KMS-11 (cell line): ENCODE measurements around the gene CLEC1B.
"Not testable (repeated sequence)": the region's sequence is repeated elsewhere in the genome, so short reads cannot be mapped to it uniquely, and the experiment has no call there.

Experiments used
- H2AFZ ChIP-seq: fragments of 200-600 bp; sonication (generic); 2 replicates; pipeline ENCODE4 v1.6.1; 2016; ENCODE audit warnings: antibody characterized with exemption, mixed run types, low read depth
- H3K27ac ChIP-seq: fragments of 200-600 bp; sonication (generic); 2 replicates; pipeline ENCODE4 v1.6.1; 2016; ENCODE audit warnings: mild to moderate bottlenecking, mixed run types
- H3K27me3 ChIP-seq: fragments of 200-600 bp; sonication (generic); 2 replicates; pipeline ENCODE4 v1.6.1; 2017; ENCODE audit warnings: mild to moderate bottlenecking, low read depth, mixed run types, moderate library complexity; ENCODE audit not compliant: insufficient read depth
- H3K36me3 ChIP-seq: fragments of 200-600 bp; sonication (generic); 2 replicates; pipeline ENCODE4 v1.6.1; 2017; ENCODE audit warnings: mild to moderate bottlenecking, mixed run types; ENCODE audit not compliant: insufficient read depth
- H3K4me1 ChIP-seq: fragments of 200-600 bp; sonication (generic); 2 replicates; pipeline ENCODE4 v1.6.1; 2016; ENCODE audit warnings: mild to moderate bottlenecking, low read depth, mixed run types; ENCODE audit not compliant: poor library complexity, severe bottlenecking
- H3K4me2 ChIP-seq: fragments of 200-600 bp; sonication (generic); 2 replicates; pipeline ENCODE4 v1.7.0; 2016; ENCODE audit warnings: mild to moderate bottlenecking, mixed run types
- H3K4me3 ChIP-seq: fragments of 200-600 bp; sonication (generic); IDR thresholded peaks from 2 replicates; pipeline ENCODE4 v1.6.1; 2017; ENCODE audit warnings: low read depth, low read length, mixed read lengths; ENCODE audit not compliant: insufficient read depth
- H3K79me2 ChIP-seq: fragments of 200-600 bp; sonication (generic); 2 replicates; pipeline ENCODE4 v1.6.1; 2016; ENCODE audit warnings: low read depth, mixed run types; ENCODE audit not compliant: insufficient read depth
- H3K9ac ChIP-seq: fragments of 200-600 bp; sonication (generic); 2 replicates; pipeline ENCODE4 v1.6.1; 2016; ENCODE audit warnings: mild to moderate bottlenecking, mixed run types
- H4K20me1 ChIP-seq: fragments of 200-600 bp; sonication (generic); 2 replicates; pipeline ENCODE4 v1.6.1; 2016; ENCODE audit warnings: mild to moderate bottlenecking, mixed run types; ENCODE audit not compliant: insufficient read depth
- CTCF ChIP-seq: fragments of 200-600 bp; sonication (generic); conservative IDR thresholded peaks from 2 replicates; pipeline ENCODE4 v1.6.1; 2017; ENCODE audit warnings: low read depth, mild to moderate bottlenecking, antibody characterized with exemption, low read length, moderate library complexity, mixed read lengths

CLEC1B gene

GRCh38 chr12:9980126-9980525 is 18.8 kb downstream of the CLEC1B start:
- TF ChIP-seq CTCF, result no peak
- no peak overlapping the region for H3K4me2 ChIP-seq
- no peak overlapping the region for H3K9ac ChIP-seq

GRCh38 chr12:9977916-9978315 is 21.0 kb downstream of the CLEC1B start:
- H3K4me1 ChIP-seq, result no peaks in the 10 kb centered on the region
- H3K4me3 ChIP-seq, result no peak overlapping the region
- no peaks in the 10 kb centered on the region for H4K20me1 ChIP-seq
- no peak for TF ChIP-seq CTCF
- H3K9ac ChIP-seq, result no peak overlapping the region
- no peaks in the 10 kb centered on the region for H3K27me3 ChIP-seq
- H3K27ac ChIP-seq, result no peak overlapping the region
- no peak overlapping the region for H2AFZ ChIP-seq
- H3K36me3 ChIP-seq, result no peaks in the 10 kb centered on the region
- H3K4me2 ChIP-seq, result no peak overlapping the region
- no peaks in the 10 kb centered on the region for H3K79me2 ChIP-seq

More at GRCh38 chr12:9980126-9980525, 18.8 kb downstream of the CLEC1B start:
- H3K79me2 ChIP-seq, result no peaks in the 10 kb centered on the region
- H3K27me3 ChIP-seq, result no peaks in the 10 kb centered on the region
- no peak overlapping the region for H2AFZ ChIP-seq
- H3K4me3 ChIP-seq, result no peak overlapping the region
- H3K36me3 ChIP-seq, result no peaks in the 10 kb centered on the region
- H3K27ac ChIP-seq, result no peak overlapping the region
- no peaks in the 10 kb centered on the region for H4K20me1 ChIP-seq
- no peaks in the 10 kb centered on the region for H3K4me1 ChIP-seq

- H3K27me3 ChIP-seq, H2AFZ ChIP-seq, H3K4me2 ChIP-seq, H3K36me3 ChIP-seq, H4K20me1 ChIP-seq, H3K4me1 ChIP-seq, H3K27ac ChIP-seq, H3K79me2 ChIP-seq, H3K9ac ChIP-seq, H3K4me3 ChIP-seq: not testable (repeated sequence)
Observed at GRCh38 chr12:9976626-9977025, 22.3 kb downstream of the CLEC1B start.

GRCh38 chr12:9975614-9976013 is 23.3 kb downstream of the CLEC1B start:
- H3K4me1 ChIP-seq, result no peaks in the 10 kb centered on the region
- H3K27me3 ChIP-seq, result no peaks in the 10 kb centered on the region
- no peaks in the 10 kb centered on the region for H4K20me1 ChIP-seq
- H3K4me2 ChIP-seq, result no peak overlapping the region
- H2AFZ ChIP-seq, result no peak overlapping the region
- no peak overlapping the region for H3K4me3 ChIP-seq
- no peaks in the 10 kb centered on the region for H3K79me2 ChIP-seq
- TF ChIP-seq CTCF, result no peak
- no peaks in the 10 kb centered on the region for H3K36me3 ChIP-seq
- no peak overlapping the region for H3K27ac ChIP-seq
- no peak overlapping the region for H3K9ac ChIP-seq

- not testable (repeated sequence) for H3K27me3 ChIP-seq, H3K9ac ChIP-seq, H3K4me2 ChIP-seq, H3K79me2 ChIP-seq, H3K27ac ChIP-seq, H3K4me3 ChIP-seq, H3K4me1 ChIP-seq, H4K20me1 ChIP-seq, H2AFZ ChIP-seq, H3K36me3 ChIP-seq
Observed at GRCh38 chr12:9974731-9975130, 24.2 kb downstream of the CLEC1B start.
